Nucleus accumbens (tissue), 56 donors: ENCODE data around the gene PCDHA12.

ENCODE experiments used
- DNase-seq, 56 donors: peaks; one replicate each; lab custom pipeline; 2025; lab: John Stamatoyannopoulos, UW

PCDHA12 gene

GRCh38 chr5:140927228-140927573 is 52.1 kb downstream of the PCDHA12 start:
- DNase-seq, result no peak
